ENCODE data around the gene VSTM1. TPM values are rescaled to one million over a fixed set of nuclear protein-coding genes. Genes with fewer than 3 reads are reported as not detected.

Gene VSTM1
- total RNA-seq, 1 donor from 2014 or later, result not detected

- ATAC-seq (ENCODE audit: low read depth) (no peak), DNase-seq (no peak)
- no peaks in the 10 kb centered on the region for H3K4me1 Mint-ChIP-seq
- H3K27me3 Mint-ChIP-seq, result peaks cover 12% of the 10 kb centered on the region
- no peak overlapping the region for H3K4me3 Mint-ChIP-seq
- intact Hi-C loops (cut with micrococcal nuclease), result no loop called here
- H3K9me3 Mint-ChIP-seq, result no peaks in the 10 kb centered on the region
- ChIA-PET CTCF (no interaction called here), POLR2A (no interaction called here)
- H3K27ac Mint-ChIP-seq, result no peak overlapping the region
- TF ChIP-seq CTCF (IDR thresholded peaks at IDR 0.05), result no peak
- H3K36me3 Mint-ChIP-seq (ENCODE audit: low read depth), result no peaks in the 10 kb centered on the region
Measured at GRCh38 chr19:54002495-54003315, 61.0 kb downstream of the VSTM1 start.

- no peak overlapping the region for H3K4me3 Mint-ChIP-seq
- no peak overlapping the region for H3K27ac Mint-ChIP-seq
- no peak for TF ChIP-seq CTCF (IDR thresholded peaks at IDR 0.05)
- no peak for DNase-seq
- no peaks in the 10 kb centered on the region for H3K36me3 Mint-ChIP-seq (ENCODE audit: low read depth)
- no peaks in the 10 kb centered on the region for H3K4me1 Mint-ChIP-seq
- ChIA-PET CTCF (no interaction called here), POLR2A (no interaction called here)
- H3K9me3 Mint-ChIP-seq, result no peaks in the 10 kb centered on the region
- H3K27me3 Mint-ChIP-seq, result peaks cover 14% of the 10 kb centered on the region
- intact Hi-C loops (cut with micrococcal nuclease), result no loop called here
- no peak for ATAC-seq (ENCODE audit: low read depth)
Measured at GRCh38 chr19:54001496-54001895, 62.2 kb downstream of the VSTM1 start.

DNA sequence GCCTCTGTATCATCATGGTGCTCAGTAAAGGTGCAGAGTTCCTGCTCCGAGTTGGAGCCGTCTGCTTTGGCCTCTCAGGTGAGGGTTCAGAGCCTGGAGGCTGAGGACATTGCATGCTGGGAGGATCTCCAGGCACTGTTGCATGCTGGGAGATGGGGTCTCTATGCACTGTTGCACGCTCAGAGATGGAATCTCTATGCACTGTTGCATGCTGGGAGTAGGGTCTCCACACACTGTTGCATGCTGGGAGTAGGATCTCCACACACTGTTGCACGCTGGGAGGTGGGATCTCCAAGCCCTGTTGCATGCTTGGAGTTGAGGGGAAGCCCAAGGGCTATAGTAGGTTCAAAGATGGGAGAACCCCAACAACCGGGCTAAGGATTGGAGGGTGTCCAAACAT is 64.0 kb downstream of the VSTM1 start:
- Mint-ChIP-seq H3K27me3 (peaks cover 21% of the 10 kb centered on the region), H3K9me3 (no peaks in the 10 kb centered on the region), H3K4me1 (no peaks in the 10 kb centered on the region), H3K27ac (no peak overlapping the region), H3K4me3 (no peak overlapping the region), H3K36me3 (ENCODE audit: low read depth) (no peaks in the 10 kb centered on the region)
- intact Hi-C loops (cut with micrococcal nuclease), result no loop called here
- no peak for TF ChIP-seq CTCF (IDR thresholded peaks at IDR 0.05)
- CTCF ChIA-PET, result no interaction called here
- POLR2A ChIA-PET, result no interaction called here
- ATAC-seq (ENCODE audit: low read depth), result no peak
- DNase-seq, result no peak

- H3K4me3 Mint-ChIP-seq, result no peak overlapping the region
- DNase-seq, result no peak
- no peaks in the 10 kb centered on the region for H3K9me3 Mint-ChIP-seq
- intact Hi-C loops (cut with micrococcal nuclease), result no loop called here
- H3K27me3 Mint-ChIP-seq, result peaks cover 32% of the 10 kb centered on the region
- POLR2A ChIA-PET, result no interaction called here
- CTCF ChIA-PET, result no interaction called here
- no peak overlapping the region for H3K27ac Mint-ChIP-seq
- H3K36me3 Mint-ChIP-seq (ENCODE audit: low read depth), result no peaks in the 10 kb centered on the region
- no peak for TF ChIP-seq CTCF (IDR thresholded peaks at IDR 0.05)
- no peak for ATAC-seq (ENCODE audit: low read depth)
- H3K4me1 Mint-ChIP-seq, result no peaks in the 10 kb centered on the region
Measured at GRCh38 chr19:53998223-53998622, 65.5 kb downstream of the VSTM1 start.

DNA sequence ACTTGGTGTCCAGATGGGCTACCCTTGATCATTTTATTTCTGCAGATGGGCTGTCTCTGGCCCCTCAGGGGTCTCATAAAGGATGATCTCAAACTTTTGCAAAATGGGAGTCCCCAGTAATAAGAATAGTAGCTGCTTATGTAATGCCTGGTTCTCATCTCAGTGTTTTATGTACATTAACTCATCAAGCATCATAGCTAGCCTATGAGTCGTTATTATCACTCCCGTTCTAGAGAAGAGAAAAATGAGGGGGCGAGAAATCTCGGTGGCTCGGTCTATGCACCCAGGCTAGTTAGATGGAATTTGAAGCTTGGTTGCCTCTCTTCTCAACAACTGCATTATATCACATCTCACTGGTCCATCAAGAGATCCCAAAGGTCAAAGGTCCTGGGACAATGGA is 68.9 kb downstream of the VSTM1 start:
- no peak overlapping the region for H3K4me3 Mint-ChIP-seq
- intact Hi-C loops (cut with micrococcal nuclease), result no loop called here
- H3K27ac Mint-ChIP-seq, result no peak overlapping the region
- no peak for TF ChIP-seq CTCF (IDR thresholded peaks at IDR 0.05)
- CTCF ChIA-PET, result no interaction called here
- no peak for DNase-seq
- H3K36me3 Mint-ChIP-seq (ENCODE audit: low read depth), result no peaks in the 10 kb centered on the region
- H3K4me1 Mint-ChIP-seq, result no peaks in the 10 kb centered on the region
- ATAC-seq (ENCODE audit: low read depth), result no peak
- H3K9me3 Mint-ChIP-seq, result no peaks in the 10 kb centered on the region
- peaks cover 36% of the 10 kb centered on the region for H3K27me3 Mint-ChIP-seq
- POLR2A ChIA-PET, result no interaction called here

Measured in activated B cell treated with CpG ODN at 0.5 μM for 24 hours (primary cell).